GM23248 (cell line): Measurements from ENCODE around the gene CCDC188. TPM values are rescaled to one million over a fixed set of nuclear protein-coding genes. Genes with fewer than 3 reads are reported as not detected.

Experiments
- DNase-seq: peaks from one replicate; pipeline ENCODE4 v3.0.0-alpha.2; 2015
- H2AFZ ChIP-seq: fragments of 200-600 bp; sonication (generic); 2 replicates; pipeline ENCODE4 v1.6.1; 2016; ENCODE audit warnings: antibody characterized with exemption
- H3F3A ChIP-seq: fragments of 200-600 bp; sonication (generic); 2 replicates; pipeline ENCODE4 v1.6.1; 2016; ENCODE audit warnings: mild to moderate bottlenecking, antibody characterized with exemption, mixed run types; ENCODE audit not compliant: insufficient read depth
- H3K27ac ChIP-seq: fragments of 200-600 bp; sonication (generic); 2 replicates; pipeline ENCODE4 v1.5.1; 2016; ENCODE audit warnings: mild to moderate bottlenecking
- H3K27me3 ChIP-seq: fragments of 200-600 bp; sonication (generic); replicated peaks from 2 replicates; pipeline ENCODE4 v1.6.1; 2016; ENCODE audit warnings: mild to moderate bottlenecking; ENCODE audit not compliant: insufficient read depth
- H3K36me3 ChIP-seq: fragments of 200-600 bp; sonication (generic); 2 replicates; pipeline ENCODE4 v1.6.1; 2016; ENCODE audit warnings: low read depth, mild to moderate bottlenecking
- H3K4me1 ChIP-seq: fragments of 200-600 bp; sonication (generic); 2 replicates; pipeline ENCODE4 v1.6.1; 2016; ENCODE audit warnings: mild to moderate bottlenecking; ENCODE audit not compliant: insufficient read depth
- H3K4me2 ChIP-seq: fragments of 200-600 bp; sonication (generic); one replicate; pipeline ENCODE4 v1.6.1; 2016; ENCODE audit warnings: mild to moderate bottlenecking; ENCODE audit not compliant: unreplicated experiment
- H3K4me3 ChIP-seq: fragments of 200-600 bp; sonication (generic); 2 replicates; pipeline ENCODE4 v1.5.1; 2016; ENCODE audit warnings: mild to moderate bottlenecking
- H3K79me2 ChIP-seq: fragments of 200-600 bp; sonication (generic); 2 replicates; pipeline ENCODE4 v1.6.1; 2016; ENCODE audit warnings: mild to moderate bottlenecking; ENCODE audit not compliant: insufficient read depth
- H3K9ac ChIP-seq: fragments of 200-600 bp; sonication (generic); 2 replicates; pipeline ENCODE4 v1.6.1; 2016; ENCODE audit warnings: mild to moderate bottlenecking
- H3K9me2 ChIP-seq: fragments of 200-600 bp; sonication (generic); 2 replicates; pipeline ENCODE4 v1.6.1; 2016; ENCODE audit warnings: mixed run types, mild to moderate bottlenecking, moderate library complexity; ENCODE audit not compliant: insufficient read depth
- H3K9me3 ChIP-seq: fragments of 200-600 bp; sonication (generic); one replicate; pipeline ENCODE4 v1.6.1; 2017; ENCODE audit warnings: low read depth
- H4K20me1 ChIP-seq: fragments of 200-600 bp; sonication (generic); 2 replicates; pipeline ENCODE4 v1.6.0; 2016; ENCODE audit not compliant: insufficient read depth
- EZH2 ChIP-seq: fragments of 200-600 bp; sonication (generic); IDR thresholded peaks from 2 replicates; pipeline ENCODE4 v1.6.1; 2018; ENCODE audit warnings: antibody characterized with exemption, mild to moderate bottlenecking; ENCODE audit not compliant: insufficient read depth, poor library complexity, severe bottlenecking
- EZH2phosphoT487 ChIP-seq: fragments of 200-600 bp; sonication (generic); IDR thresholded peaks from 2 replicates; pipeline ENCODE4 v1.6.1; 2018; ENCODE audit warnings: antibody characterized with exemption, moderate library complexity, mild to moderate bottlenecking, low read depth; ENCODE audit not compliant: insufficient read depth
- WGBS, 2 experiments: methylation state at CpG; one replicate each; pipeline ENCODE4 v1.1.6; 2015 to 2017; ENCODE audit warnings: low lambda C conversion rate in 2 of 2, low coverage in 1 of 2; ENCODE audit errors: missing lambda C conversion rate in 2 of 2; 5-methylcytosine and 5-hydroxymethylcytosine counted together
- in situ Hi-C: fragments of 300-500 bp; cut with MboI; formaldehyde crosslinking; loops from 2 replicates; pipeline ENCODE4 v1.15.0; 2020
- polyA plus RNA-seq: library from polyadenylated mRNA; unstranded; fragments of >200 nt; fragmentation: Nextera tagmentation; extraction: Ambion mirVana; gene quantifications from 2 replicates; pipeline ENCODE4 v1.2.1, GENCODE V29; 2016
- total RNA-seq: library from RNA; depleted of rRNA; stranded (reverse); fragments of >200 nt; shearing (Covaris generic); gene quantifications from 2 replicates; pipeline ENCODE4 v1.2.3, GENCODE V29; 2014

The CCDC188 gene
- total and polyA plus RNA-seq, 2 experiments from 2014 or later = 1.2 to 1.8 TPM

- WGBS, 2 experiments = 6% methylated on average over 41 to 42 of the region's 70 CpGs
- Histone ChIP-seq H3K4me2 (peak overlapping the region; percentile 51), H3K9me2 (no peaks in the 10 kb centered on the region), H3K9ac (peak overlapping the region; percentile 80), H4K20me1 (no peaks in the 10 kb centered on the region), H2AFZ (peak overlapping the region; percentile 81), H3F3A (peaks cover 28% of the 10 kb centered on the region; the same call in 1 of the 2 replicates), H3K4me3 (peak overlapping the region; percentile 86), H3K36me3 (0 out of 2 replicates have a peak, but pooled peaks cover 6% of the 10 kb centered on the region), H3K4me1 (peaks cover 11% of the 10 kb centered on the region; the same call in 1 of the 2 replicates), H3K9me3 (no peaks in the 10 kb centered on the region), H3K79me2 (peaks cover 41% of the 10 kb centered on the region), H3K27ac (peak overlapping the region; percentile 42; the same call in 1 of the 2 replicates), H3K27me3 (no peaks in the 10 kb centered on the region)
- TF ChIP-seq EZH2phosphoT487 (no peak), EZH2 (no peak)
- peak; percentile 82 for DNase-seq
- in situ Hi-C loops = no loop called here
Observed at GRCh38 chr22:20130731-20131596, 19.9 kb downstream of the CCDC188 start.

- no peak for DNase-seq
- Histone ChIP-seq H2AFZ (no peak overlapping the region), H3K4me2 (no peak overlapping the region), H3K27ac (no peak overlapping the region), H3K9me3 (no peaks in the 10 kb centered on the region), H3F3A (peaks cover 28% of the 10 kb centered on the region; the same call in 1 of the 2 replicates), H3K4me3 (no peak overlapping the region), H3K4me1 (peaks cover 11% of the 10 kb centered on the region; the same call in 1 of the 2 replicates), H3K79me2 (peaks cover 35% of the 10 kb centered on the region), H3K27me3 (no peaks in the 10 kb centered on the region), H3K9me2 (no peaks in the 10 kb centered on the region), H3K36me3 (0 out of 2 replicates have a peak, but pooled peaks cover 6% of the 10 kb centered on the region), H4K20me1 (no peaks in the 10 kb centered on the region), H3K9ac (no peak overlapping the region)
- TF ChIP-seq EZH2phosphoT487 (no peak), EZH2 (no peak)
- 79 to 87% methylated on average over 3 of the region's 3 CpGs for WGBS, 2 experiments
- in situ Hi-C loops = no loop called here
Observed at GRCh38 chr22:20130319-20130718, 20.5 kb downstream of the CCDC188 start.

GRCh38 chr22:20129747-20130014 lies 21.2 kb downstream of the CCDC188 start:
- Histone ChIP-seq H3K79me2 (peaks cover 29% of the 10 kb centered on the region), H4K20me1 (no peaks in the 10 kb centered on the region), H3K27me3 (no peaks in the 10 kb centered on the region), H3K9me3 (no peaks in the 10 kb centered on the region), H3K36me3 (0 out of 2 replicates have a peak, but pooled peaks cover 6% of the 10 kb centered on the region), H3K27ac (no peak overlapping the region), H3F3A (peaks cover 28% of the 10 kb centered on the region; the same call in 1 of the 2 replicates), H3K4me2 (no peak overlapping the region), H3K4me1 (peaks cover 11% of the 10 kb centered on the region; the same call in 1 of the 2 replicates), H3K9me2 (no peaks in the 10 kb centered on the region), H3K9ac (no peak overlapping the region), H3K4me3 (no peak overlapping the region), H2AFZ (no peak overlapping the region)
- TF ChIP-seq EZH2phosphoT487 (no peak), EZH2 (no peak)
- 58 to 70% methylated on average over 3 of the region's 3 CpGs for WGBS, 2 experiments
- in situ Hi-C loops = no loop called here
- no peak for DNase-seq

- Histone ChIP-seq H3K36me3 (0 out of 2 replicates have a peak, but pooled peaks cover 6% of the 10 kb centered on the region), H3K9me3 (no peaks in the 10 kb centered on the region), H2AFZ (no peak overlapping the region), H4K20me1 (no peaks in the 10 kb centered on the region), H3K4me1 (peaks cover 11% of the 10 kb centered on the region; the same call in 1 of the 2 replicates), H3K4me2 (no peak overlapping the region), H3K9ac (no peak overlapping the region), H3K79me2 (peaks cover 27% of the 10 kb centered on the region), H3K27me3 (no peaks in the 10 kb centered on the region), H3F3A (peaks cover 28% of the 10 kb centered on the region; the same call in 1 of the 2 replicates), H3K27ac (no peak overlapping the region), H3K4me3 (no peak overlapping the region), H3K9me2 (no peaks in the 10 kb centered on the region)
- WGBS, 2 experiments = 37 to 44% methylated on average over 18 of the region's 18 CpGs
- in situ Hi-C loops = no loop called here
- peak; percentile 62 for DNase-seq
- TF ChIP-seq EZH2 (no peak), EZH2phosphoT487 (no peak)
Observed at GRCh38 chr22:20128902-20129746, 21.7 kb downstream of the CCDC188 start.
